Jurkat, Clone E6-1 (cell line): ENCODE data around the gene SLC9A9.
"Not testable (repeated sequence)": the region's sequence is repeated elsewhere in the genome, so short reads cannot be mapped to it uniquely, and the experiment has no call there.

Experiments used
- DNase-seq: peaks from one replicate; pipeline ENCODE4 v3.0.0-alpha.2; 2011; ENCODE audit warnings: low read depth, low spot score
- H3K4me3 ChIP-seq: 2 replicates; pipeline ENCODE4 v1.5.1; 2011; ENCODE audit warnings: mild to moderate bottlenecking, low read length, control low read depth, moderate library complexity

The SLC9A9 gene

GRCh38 chr3:143306407-143306806 lies 541.9 kb downstream of the SLC9A9 start:
- DNase-seq = no peak
- no peak overlapping the region for H3K4me3 ChIP-seq

DNA sequence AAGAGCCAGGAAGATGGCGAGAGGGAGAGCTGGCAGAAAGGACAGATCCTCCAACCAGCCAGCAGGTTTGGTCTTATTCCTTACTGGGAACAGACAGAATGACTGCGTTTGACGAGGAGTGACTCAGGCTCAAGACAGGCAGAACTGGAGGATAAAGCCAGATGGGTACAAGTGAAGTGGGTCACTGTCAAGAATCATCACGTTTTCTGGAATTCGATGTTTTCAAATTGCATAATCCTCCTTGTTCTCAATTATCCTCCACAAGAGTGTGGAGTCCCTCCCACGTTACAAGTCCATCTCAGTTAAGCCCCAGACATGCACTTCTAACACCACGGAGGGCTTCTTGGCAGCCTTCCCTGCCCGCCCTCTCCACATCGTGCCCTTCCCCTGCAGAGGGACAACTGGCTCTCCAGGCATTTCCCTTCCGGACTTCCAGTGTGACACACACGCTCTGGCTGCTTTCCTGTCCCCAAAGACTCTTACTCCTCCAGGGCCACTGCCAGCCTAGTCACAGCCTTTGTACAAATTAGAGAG lies 545.6 kb downstream of the SLC9A9 start:
- DNase-seq = no peak
- H3K4me3 ChIP-seq = no peak overlapping the region

- no peak overlapping the region for H3K4me3 ChIP-seq
- DNase-seq = no peak
These were observed 547.0 kb downstream of the SLC9A9 start for GRCh38 chr3:143301031-143301901.

GRCh38 chr3:143298886-143299535 lies 549.3 kb downstream of the SLC9A9 start:
- DNase-seq = peak; percentile 69

DNA sequence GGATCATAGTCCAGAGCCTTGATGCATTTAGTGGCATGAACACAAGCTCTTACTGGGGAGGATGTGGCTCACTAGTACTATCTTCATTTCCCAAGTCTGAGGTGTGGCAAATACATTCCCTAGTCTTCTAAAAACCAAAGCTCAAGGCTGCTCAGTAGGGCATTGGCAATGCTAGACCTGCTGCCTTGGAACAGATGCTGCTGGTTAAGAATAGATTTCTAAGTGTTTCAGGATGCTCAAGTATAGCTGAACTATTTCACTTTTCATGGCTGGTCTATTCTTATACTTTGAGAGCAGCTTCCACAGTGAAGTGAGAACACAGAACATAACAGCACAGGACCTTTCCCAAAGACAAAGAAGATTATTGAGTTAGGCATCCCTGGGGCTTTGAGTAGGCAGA lies 549.9 kb downstream of the SLC9A9 start:
- no peak for DNase-seq
- H3K4me3 ChIP-seq = no peak overlapping the region

More at GRCh38 chr3:143298886-143299535, 549.3 kb downstream of the SLC9A9 start:
- no peak overlapping the region for H3K4me3 ChIP-seq

GRCh38 chr3:143295201-143296080 lies 552.8 kb downstream of the SLC9A9 start:
- no peak for DNase-seq
- no peak overlapping the region for H3K4me3 ChIP-seq

- no peak overlapping the region for H3K4me3 ChIP-seq
- no peak for DNase-seq
These were observed 554.1 kb downstream of the SLC9A9 start for GRCh38 chr3:143294188-143294587.

- no peak overlapping the region for H3K4me3 ChIP-seq
- DNase-seq = no peak
These were observed 556.3 kb downstream of the SLC9A9 start for GRCh38 chr3:143291836-143292447.

- no peak overlapping the region for H3K4me3 ChIP-seq
- DNase-seq = no peak
These were observed 559.3 kb downstream of the SLC9A9 start for GRCh38 chr3:143288944-143289343.

DNA sequence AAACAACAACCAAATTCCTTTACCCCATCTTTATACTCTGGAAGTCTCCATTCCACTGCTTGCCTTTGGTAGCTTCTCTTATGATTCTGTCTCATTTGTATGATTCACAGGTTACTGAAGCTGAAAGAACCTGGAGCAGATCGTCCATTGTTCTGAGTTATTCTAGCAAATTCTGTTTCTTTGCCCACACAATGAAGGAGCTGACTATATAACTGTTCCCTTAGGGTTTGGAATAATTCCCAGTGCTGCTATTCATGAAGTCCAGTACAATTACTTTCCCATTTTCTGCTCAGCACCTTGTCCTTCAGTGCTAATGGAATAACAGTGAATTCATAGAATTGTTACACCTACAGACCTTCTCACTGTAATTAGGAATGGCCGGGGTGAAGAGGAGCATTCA lies 560.9 kb downstream of the SLC9A9 start:
- DNase-seq = no peak
- H3K4me3 ChIP-seq = no peak overlapping the region

GRCh38 chr3:143286392-143287010 lies 561.8 kb downstream of the SLC9A9 start:
- DNase-seq = no peak
- no peak overlapping the region for H3K4me3 ChIP-seq

DNA sequence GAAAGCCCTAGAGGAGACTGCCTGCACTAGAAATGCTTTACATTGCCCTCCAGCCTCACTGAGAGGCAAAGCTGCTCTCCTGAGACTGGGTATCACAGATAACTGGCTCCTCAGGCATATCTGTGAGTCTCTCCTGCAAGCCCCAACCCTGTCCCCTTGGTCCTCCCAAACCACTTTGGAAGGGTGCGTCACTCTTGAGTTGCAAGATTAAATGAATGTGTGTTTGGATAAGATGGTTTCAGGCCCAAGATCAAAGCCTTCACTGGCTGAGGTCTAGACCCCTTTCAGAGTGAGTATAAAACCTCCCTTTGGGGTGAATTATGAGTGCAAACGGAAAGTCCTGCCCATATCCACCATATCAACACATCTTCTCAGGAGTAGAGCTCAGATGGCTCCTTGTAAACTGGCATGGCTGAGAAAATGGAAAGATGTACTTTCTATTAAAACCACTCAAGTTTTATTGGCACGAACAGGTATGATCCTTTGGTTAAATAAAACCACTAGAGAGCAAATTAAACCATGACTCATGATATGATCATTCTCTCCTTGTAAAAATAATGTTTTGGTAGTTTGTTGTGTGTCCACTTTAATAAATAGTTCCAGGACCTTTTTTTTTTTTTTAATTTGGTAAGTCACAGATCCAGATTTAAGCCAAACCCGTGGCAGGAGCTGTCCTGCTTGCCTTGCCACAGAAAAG lies 564.7 kb downstream of the SLC9A9 start:
- DNase-seq = no peak
- H3K4me3 ChIP-seq = no peak overlapping the region

DNA sequence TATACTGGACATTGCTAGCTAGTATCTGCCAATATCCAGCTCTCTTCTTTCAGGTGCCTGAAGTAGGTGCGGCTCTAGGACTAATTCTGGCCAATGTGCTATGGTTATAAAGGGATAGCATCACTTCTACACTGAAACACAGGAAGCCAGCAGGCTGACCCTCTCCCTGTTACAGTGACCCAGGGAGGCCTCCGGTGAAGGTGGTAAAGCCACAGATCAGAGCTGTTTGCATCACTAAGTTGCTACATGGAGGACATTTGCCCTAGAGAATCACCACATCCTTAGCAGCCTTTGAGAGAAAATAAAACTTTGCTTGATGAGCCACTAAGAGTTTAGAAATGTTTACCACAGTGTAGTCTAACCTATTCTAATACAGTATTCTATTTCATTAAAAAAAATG lies 567.3 kb downstream of the SLC9A9 start:
- H3K4me3 ChIP-seq = no peak overlapping the region
- DNase-seq = no peak

GRCh38 chr3:143279567-143279966 lies 568.7 kb downstream of the SLC9A9 start:
- not testable (repeated sequence) for DNase-seq, H3K4me3 ChIP-seq

DNA sequence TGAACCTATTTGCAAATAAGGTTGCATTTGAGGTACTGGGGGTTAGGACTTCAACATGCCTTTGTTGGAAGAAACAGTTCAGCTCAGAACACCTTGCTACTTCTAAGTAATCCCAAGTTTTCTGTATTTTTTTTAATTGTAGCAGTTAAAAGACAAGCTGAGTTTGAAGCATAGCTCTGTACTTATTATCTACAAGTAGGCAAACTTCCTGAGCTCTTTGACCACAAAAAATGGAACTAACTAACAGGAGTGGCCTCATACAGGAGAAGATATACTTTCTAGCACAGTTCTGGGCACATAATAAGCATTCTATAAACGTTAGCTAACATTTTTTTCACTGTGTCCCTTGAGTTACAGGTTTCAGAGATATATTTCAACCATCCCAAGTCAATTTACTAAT lies 569.5 kb downstream of the SLC9A9 start:
- DNase-seq = peak; percentile 44
- H3K4me3 ChIP-seq = no peak overlapping the region

GRCh38 chr3:143277531-143277930 lies 570.7 kb downstream of the SLC9A9 start:
- DNase-seq = no peak
- H3K4me3 ChIP-seq = no peak overlapping the region

DNA sequence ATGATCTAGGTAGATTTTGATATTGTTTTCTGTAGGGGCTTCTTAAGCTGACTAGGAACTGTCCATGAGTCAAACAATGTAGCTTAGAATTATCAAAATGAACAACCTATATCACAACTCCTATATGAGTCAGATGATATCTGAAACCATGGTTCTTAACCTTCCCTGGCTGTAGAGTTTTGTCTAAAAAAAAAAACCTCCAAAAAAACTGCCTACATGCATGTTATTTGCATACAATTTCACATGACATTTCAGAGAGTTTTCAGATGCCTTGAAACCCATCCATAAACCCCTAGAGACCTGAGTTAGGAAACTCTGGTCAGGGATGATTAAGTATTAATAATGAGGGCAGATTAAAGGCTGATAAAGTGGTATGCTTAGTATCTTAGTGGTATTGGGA lies 571.7 kb downstream of the SLC9A9 start:
- H3K4me3 ChIP-seq = no peak overlapping the region
- DNase-seq = no peak
